GM12872 (cell line): ENCODE measurements around the gene ST8SIA6.

Experiments
- TF ChIP-seq, protein P1 (sequence below): IDR thresholded peaks from 3 replicates; pipeline ENCODE4 v1.5.1; 2011; ENCODE audit warnings: low read depth, mild to moderate bottlenecking, low read length, moderate library complexity; ENCODE audit not compliant: insufficient read depth

ST8SIA6 gene

DNA sequence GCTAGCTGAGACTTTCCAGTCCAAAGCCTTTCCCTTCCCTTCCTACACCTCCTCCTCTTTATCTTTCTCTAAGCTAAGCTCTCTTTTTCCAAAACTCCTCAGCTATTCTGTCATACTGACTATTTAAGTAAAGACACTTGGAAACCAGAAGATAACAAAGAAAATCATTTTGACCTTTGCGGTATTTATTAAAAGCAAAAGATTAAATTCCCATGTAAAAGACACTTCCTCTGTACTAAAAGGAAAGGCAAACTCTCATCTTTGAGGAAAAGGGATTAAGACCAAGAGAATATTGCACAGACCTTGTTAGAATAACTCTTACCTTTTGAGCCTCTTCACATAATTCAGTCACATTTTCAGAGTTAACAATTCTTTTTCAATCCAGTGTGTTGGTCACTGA is 15.8 kb downstream of the ST8SIA6 start:
- TF ChIP-seq, protein P1, sequence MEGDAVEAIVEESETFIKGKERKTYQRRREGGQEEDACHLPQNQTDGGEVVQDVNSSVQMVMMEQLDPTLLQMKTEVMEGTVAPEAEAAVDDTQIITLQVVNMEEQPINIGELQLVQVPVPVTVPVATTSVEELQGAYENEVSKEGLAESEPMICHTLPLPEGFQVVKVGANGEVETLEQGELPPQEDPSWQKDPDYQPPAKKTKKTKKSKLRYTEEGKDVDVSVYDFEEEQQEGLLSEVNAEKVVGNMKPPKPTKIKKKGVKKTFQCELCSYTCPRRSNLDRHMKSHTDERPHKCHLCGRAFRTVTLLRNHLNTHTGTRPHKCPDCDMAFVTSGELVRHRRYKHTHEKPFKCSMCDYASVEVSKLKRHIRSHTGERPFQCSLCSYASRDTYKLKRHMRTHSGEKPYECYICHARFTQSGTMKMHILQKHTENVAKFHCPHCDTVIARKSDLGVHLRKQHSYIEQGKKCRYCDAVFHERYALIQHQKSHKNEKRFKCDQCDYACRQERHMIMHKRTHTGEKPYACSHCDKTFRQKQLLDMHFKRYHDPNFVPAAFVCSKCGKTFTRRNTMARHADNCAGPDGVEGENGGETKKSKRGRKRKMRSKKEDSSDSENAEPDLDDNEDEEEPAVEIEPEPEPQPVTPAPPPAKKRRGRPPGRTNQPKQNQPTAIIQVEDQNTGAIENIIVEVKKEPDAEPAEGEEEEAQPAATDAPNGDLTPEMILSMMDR, result no peak

DNA sequence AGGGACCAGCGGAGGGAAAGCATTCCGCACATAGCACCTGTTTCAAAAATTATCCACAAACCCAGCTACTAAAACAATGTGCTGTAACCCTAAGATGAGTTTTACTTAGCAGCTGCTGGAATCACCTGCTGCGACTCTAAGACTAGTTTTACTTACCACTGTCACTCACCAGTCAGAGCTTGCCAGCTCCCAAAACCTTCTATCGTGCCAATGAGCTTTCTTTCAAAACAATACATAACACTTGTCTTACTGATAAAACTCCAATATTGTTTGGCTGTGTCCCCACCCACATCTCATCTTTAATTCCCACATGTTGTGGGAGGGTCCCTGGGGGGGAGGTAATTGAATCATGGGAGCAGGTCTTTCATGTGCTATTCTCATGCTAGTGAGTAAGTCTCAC is 18.4 kb downstream of the ST8SIA6 start:
- TF ChIP-seq, protein P1, result no peak

DNA sequence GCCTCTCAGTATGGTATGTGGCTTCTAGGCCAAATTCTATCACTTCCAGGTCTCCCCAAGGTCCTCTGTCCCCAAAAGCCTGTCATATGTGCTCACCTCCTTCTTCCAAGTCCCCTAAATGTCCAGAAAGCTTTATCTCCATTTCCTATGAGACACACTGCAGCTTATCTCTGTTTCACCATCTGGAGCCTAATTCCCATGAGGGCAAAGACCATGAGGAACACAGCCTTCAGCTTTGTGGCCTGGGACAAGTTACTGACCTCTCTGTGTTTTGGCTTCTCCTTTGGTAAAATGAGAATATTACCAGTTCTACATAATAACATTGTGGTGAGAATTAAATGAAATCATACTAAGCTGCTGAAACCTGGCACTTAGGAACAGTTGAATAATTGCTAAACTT is 19.2 kb downstream of the ST8SIA6 start:
- TF ChIP-seq, protein P1, result no peak

DNA sequence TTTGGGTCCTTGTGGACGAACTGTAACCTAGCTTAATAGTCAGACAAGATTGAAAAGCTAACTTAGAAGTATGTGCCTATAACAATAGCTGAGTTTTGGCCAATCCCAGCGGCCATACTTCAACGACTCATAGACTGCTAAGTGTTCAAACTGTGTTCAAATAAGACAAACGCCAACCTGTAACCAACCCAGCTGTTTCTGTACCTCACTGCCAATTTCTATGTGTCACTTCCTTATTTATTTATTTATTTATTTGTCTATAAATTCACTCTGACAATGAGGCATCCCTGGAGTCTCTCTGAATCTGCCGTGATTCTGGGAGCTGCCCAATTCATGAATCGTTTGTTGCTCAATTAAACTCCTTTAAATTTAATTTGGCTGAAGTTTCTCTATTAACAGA is 21.7 kb downstream of the ST8SIA6 start:
- TF ChIP-seq, protein P1, result no peak

DNA sequence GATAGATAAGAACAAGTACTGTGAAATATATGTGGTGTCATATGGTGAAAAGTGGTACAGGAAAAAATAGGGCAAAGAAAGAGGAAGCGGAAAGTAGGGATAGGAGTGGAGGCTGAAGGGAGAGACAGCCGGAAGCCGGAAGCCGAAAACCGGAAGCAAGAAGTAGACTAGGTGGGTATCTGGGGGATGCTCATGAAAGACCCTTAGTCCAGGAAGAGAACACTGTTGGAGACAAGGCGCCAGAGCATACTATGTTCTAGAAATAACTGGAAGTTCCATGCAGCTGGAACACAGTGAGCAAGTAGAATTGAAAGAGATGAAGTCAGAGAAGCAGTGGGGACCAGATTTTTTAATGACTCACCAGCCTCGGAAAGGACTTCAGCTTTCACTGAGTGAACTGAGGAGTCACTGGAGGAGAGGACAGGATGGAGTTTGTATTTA is 22.5 kb downstream of the ST8SIA6 start:
- TF ChIP-seq, protein P1, result no peak

DNA sequence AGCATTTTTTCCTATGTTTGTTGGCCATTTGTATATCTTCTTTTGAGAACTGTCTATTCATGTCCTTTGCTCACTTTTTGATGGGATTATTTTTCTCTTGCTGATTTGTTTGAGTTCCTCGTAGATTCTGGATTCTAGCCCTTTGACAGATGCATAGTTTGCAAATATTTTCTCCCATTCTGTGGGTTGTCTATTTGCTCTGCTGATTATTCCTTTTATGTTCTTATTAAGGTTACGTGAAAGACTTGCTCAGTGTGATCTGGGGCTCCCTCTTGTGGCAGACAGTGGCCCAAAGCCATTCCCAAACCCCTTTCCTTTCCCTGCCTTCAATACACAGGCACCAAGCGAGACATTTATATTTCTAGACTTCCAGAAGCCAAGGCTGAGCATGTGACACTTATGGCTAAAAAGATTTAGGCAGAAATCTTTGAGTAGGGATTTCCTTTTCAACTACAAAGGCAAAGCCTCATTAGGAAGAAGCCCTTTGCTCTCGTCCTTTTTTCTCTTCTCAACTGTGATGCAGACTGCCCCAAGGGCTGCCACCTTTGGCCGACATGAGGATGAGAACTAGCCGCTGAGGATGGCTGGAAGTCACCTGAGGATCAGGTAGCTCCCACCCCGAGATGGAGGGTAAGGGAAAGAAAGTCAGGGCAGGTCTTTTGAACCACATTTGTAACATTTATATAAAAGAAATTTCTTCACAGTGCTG is 23.6 kb downstream of the ST8SIA6 start:
- TF ChIP-seq, protein P1, result peak; percentile 85

DNA sequence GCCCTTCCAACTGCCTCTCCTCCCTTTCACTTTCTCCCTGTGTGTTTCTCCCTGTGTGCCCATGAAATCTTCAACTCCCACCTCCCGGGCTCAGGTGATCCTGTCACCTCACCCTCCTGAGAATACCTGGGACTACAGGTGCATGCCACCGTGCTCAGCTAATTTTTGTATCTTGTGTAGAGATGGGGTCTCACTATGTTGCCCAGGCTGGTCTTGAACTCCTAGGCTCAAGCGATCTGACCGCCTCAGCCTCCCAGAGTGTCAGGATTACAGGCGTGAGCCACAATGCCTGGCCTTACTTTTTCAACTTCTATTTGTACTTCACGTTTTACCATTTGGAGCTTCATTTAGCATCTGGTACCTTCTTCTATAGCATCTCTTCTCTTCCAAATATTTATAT is 24.9 kb downstream of the ST8SIA6 start:
- TF ChIP-seq, protein P1, result no peak
